HG03175 (cell line): ENCODE measurements around the gene ZNF682.
"Not testable (repeated sequence)": the region's sequence is repeated elsewhere in the genome, so short reads cannot be mapped to it uniquely, and the experiment has no call there.

ENCODE experiments used
- ATAC-seq: cut with Tn5 transposase; IDR thresholded peaks from one replicate; pipeline ENCODE4 v1.9.1; 2021; ENCODE audit warnings: mild to moderate bottlenecking, moderate library complexity; ENCODE audit not compliant: unreplicated experiment

The ZNF682 gene

GRCh38 chr19:20039203-20039723 lies at the start of gene ZNF682:
ZNF682 (minus strand) TSS chr19:20039505; CDS start chr19:20039345, 160 bp downstream.
- ATAC-seq, result peak; percentile 98

DNA sequence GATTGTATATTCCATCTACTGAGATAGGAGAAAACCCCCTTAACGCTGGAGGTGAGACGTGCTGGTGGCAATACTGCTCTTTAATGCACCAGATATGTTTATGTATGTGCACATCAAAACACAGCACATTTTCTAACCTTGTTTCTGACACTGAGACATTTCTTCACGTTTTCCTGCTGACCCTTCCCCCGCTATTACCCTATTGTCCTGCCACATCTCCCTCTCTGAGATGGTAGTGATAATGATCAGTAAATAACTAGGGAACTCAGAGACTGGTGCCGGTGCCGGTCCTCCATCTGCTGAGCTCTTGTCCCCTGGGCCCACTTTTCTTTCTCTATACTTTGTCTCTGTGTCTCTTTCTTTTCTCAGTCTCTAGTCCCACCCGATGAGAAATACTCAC lies 43.6 kb upstream of the ZNF682 start:
- ATAC-seq, result not testable (repeated sequence)

- not testable (repeated sequence) for ATAC-seq
Observed at GRCh38 chr19:20082232-20082833, 43.0 kb upstream of the ZNF682 start.

- no peak for ATAC-seq
Observed at GRCh38 chr19:20080656-20081055, 41.4 kb upstream of the ZNF682 start.

DNA sequence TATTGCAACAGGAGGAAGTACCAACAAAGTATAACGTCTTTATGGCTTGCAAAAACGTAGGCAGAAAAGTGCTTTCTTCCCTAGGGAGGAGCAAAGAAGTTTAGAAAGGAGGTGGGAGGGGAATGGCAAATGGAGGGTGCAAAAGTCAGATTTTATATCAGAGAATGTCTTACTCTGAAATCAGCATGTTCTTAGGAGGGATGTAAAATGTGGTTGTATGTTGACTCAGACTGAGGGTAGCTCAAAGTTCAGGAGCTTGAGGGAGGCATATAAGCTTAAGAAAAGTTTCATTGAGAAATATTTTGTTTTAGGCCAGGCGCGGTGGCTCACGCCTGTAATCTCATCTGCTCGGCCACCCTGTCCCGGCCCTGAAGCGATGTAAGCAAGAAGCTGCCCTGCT lies 40.2 kb upstream of the ZNF682 start:
- no peak for ATAC-seq

DNA sequence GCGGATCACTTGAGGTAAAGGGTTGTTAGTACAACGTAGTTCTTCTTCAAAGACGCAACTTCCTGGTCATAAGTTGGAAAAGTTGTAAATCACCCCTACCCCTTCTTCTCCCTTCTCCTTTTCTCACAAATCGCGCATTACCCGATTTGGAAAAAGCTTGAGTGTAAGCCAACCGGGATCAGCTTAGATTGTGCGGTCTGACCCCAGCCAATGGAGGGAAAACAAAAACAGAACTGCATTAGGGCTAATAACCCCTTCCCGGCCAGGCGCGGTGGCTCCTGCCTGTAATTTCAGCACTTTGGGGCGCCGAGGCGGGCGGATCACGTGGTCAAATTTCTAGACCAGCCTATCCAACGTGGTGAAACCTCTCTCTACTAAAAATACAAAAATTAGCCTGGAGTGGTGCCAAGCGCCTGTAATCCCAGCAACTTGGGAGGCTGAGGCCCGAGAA lies 39.3 kb upstream of the ZNF682 start:
- ATAC-seq, result no peak

DNA sequence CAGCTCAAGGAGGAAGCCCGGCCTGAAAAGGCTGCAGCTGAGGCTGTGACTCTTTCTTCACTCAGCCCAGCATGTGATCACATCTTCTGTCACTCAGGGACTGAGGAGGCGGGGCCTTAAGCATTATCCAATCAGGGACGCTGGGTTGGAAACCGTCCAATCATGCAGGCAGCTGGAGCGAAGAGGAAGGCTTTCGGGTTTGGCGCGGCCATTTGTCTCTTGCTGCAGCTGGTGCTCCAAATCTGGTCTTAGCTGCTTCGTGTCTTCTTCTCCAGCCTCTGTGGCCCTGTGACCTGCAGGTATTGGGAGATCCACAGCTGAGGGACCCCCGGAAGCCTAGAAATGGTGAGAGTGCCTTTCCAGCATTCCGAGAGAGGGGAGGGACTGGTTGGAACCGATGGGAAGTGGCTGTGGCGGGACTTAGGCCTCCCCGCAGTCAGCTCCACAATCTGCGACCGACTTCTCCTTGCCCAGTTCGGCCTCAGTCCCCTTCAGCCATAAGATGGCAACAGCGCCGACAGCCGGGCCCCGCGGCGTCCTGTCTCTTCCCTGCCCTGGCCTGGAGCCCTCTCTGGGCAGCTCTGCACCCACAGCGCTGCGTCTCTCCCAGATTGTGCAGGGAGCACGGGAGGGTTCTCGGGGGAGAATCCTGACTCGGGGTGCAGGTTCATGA lies 38.6 kb upstream of the ZNF682 start, which contains the start of gene ZNF90:
ZNF90 (plus strand) TSS at position 210 of the 673 bp plus-strand sequence; CDS start at position 343, 133 bp downstream.
- peak; percentile 90 for ATAC-seq

- no peak for ATAC-seq
Observed at GRCh38 chr19:20072936-20073335, 33.6 kb upstream of the ZNF682 start.

DNA sequence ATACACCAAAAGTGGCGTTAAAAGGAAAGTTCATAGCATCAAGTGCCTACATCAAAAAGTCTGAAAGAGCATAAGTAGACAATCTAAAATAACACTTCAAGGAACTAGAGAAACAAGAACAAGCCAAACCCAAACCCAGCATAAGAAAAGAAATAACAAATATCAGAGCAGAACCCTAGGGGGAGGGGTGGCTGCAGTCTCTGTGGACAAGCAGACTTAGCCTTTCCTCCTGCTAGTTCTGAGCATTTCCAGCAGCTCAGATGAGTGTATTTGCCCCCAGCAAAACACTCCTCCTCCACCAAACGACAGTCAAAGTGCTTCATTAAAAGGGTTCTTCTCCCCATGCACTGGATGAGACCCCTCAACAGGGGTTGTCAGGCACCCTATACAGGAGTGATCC lies 31.4 kb upstream of the ZNF682 start:
- ATAC-seq, result no peak

DNA sequence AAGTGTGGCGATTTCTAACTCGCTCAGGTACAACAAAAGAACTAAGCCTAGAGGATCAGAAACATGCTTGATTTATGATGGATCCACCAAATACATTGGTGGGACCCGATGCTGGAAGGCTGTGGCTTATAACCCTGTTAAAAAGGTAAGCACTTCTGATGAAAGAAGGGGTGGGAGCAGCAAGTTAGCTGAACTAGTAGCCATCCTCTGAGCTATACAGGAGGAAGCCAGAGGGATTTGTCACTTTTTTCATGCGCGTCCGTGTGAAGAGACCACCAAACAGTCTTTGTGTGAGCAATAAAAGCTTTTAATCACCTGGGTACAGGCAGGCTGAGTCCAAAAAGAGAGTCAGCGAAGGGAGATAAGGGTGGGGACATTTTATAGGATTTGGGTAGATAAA lies 29.3 kb upstream of the ZNF682 start:
- not testable (repeated sequence) for ATAC-seq

DNA sequence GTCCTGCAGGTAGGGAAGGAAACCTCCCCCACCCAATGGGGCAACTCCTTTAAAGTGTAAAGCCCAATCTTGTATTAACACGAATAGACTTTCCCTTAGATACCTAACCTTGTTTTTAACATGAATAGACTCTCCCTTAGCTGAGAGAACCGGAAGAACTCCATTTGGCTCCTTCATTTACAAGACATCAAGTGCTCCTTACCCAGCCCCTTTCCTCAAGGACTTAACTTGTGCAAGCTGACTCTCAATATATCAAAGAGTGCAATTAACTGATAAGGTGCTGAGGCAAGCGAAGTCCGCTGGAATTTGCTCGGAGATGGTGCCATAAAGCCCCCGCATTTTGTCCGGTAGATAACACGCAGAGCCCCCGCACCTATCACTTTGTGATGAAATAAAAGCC lies 28.6 kb upstream of the ZNF682 start:
- ATAC-seq, result no peak

DNA sequence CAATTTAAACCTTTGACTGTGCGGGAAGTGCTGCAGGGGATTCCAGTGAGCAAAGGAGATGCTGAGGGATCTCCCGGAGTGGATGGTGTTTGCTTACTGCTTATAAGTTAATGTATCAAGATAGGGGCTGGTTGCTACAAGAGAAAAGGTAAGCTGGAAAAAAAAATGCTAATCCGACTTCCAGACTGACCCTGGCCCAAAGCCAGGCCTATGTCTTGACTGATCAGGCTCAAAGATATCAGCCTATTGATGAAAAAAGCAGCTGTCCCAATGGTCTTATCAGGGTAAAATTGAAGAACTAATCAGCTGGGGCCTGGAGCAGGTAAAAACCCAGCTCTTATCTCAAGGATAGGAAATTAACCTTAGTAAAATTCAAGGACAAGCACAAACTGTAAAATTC lies 27.6 kb upstream of the ZNF682 start:
- no peak for ATAC-seq

- no peak for ATAC-seq
Observed at GRCh38 chr19:20060282-20060681, 21.0 kb upstream of the ZNF682 start.

DNA sequence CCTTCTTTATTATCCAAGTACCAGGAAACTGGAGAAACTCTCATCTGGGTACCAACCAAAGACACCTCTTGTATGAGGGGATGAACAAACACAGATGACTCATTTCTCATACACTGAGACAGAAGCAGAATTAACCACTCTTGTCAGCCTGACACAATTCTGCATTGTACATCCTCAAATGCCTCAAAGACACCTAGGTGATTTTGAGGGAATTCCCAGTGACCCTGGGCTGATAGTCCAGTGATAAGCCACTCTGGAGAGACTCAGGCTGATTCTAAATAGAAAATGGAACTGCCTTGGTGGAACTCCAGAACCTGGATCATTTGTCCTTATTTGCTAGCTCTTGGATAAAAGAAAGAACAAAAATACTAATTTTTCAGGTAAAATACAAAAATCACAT lies 19.4 kb upstream of the ZNF682 start:
- ATAC-seq, result not testable (repeated sequence)

DNA sequence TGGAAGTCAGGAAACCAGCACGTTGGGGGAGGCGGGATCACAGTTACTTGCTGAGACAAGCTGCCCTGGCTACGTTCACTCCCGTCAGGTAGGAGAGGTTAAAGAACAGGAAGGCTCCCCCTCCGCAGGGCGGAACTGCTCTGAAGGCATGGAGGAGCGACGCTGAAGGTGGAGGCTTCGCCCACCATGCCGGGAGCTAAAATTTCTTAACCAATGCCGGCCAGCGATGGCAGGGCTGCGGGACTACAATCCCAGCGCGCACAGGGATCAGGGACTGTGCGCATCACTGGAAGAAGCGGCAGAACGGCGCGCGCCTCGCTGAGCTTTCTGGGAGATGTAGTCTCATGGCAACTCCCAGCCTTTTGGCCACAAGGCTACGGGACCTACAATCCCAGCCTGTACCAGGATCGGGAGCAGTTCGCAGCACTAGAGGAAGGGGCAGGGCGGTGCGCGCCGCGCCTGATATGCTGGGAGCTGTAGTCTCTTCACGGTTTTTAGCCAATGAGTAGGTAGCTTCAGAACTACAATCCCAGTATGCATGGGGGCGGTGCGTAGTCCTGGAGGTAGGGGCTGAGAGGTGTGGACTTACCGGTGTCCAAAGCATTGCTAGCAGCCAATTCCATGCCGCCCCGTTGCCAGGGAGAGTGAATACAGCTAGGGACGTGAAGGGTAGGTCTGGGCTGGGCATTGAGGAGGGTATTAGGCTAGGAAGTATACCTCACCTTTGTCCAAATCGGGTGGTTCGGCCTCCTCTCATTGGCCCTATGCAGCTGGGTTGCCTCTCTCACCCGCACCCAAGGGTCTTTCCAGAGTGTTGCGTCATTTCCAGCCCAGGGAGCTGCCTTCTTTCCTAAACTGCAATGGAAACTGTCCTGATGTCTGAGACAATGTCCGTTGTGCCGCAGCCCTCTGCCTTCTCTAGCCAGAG lies 12.8 kb upstream of the ZNF682 start:
- peak; percentile 87 for ATAC-seq

DNA sequence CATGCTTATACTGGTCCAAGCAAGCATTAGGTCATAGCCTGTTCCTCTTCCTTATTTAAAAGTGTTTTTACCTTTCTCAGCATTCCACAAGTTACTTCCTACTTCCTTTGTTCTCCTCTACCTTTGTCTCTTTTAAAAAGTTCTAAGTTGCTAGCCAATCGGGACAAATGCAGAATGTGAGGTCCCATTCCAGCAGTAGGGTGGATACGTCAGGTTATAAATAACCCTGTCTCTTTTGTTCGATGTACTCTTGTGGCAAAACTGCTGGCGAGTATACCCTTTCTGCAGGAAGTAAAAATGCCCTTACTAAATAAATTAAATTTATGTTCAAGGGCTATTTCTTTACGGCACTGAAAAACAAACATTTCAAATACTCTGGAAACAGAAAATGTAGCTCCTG lies 6.4 kb upstream of the ZNF682 start:
- ATAC-seq, result not testable (repeated sequence)

- no peak for ATAC-seq
Observed at GRCh38 chr19:20044663-20045062, 5.4 kb upstream of the ZNF682 start.

DNA sequence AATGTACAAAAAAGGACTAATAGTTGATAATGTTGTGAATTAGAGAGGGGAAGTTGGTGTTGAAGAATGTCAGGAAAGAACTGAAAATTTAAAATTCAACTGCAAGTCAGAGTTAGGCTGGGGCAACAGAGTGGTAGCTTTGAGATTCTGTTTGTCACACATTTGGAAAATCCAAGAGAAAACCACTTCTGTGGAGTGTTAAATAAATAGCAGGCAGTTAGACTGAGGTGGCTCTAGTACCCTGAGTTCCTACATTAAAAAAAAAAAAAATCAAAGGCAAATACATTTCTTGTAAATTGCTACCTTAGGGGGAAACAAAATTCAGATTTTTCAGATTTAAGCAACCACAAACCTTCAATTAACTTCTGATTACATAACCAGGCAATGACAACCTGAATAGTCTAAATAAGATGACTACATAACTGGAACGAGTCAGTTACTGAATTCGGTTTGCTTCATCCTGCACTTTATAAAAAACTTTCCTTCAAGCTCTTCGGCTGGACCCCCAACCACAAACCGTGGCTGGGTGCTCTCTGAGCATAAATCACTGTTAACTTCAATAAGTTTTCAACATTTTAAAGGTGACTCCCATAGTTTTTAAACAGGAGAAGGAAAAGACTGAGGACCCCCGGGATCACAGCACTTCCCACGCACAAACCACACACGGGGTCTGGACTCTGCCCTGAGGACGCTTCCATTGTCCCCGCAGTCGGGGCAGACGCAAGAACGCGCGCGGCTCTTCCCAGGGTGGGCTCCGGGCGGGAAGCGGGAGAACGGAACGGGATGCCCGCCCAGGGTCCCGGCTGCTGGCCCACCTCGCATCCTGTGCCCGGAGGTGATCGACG lies 725 bp downstream of the ZNF682 start:
- peak; percentile 19 for ATAC-seq

GRCh38 chr19:20035935-20036334 lies 3.4 kb downstream of the ZNF682 start:
- no peak for ATAC-seq

GRCh38 chr19:20028611-20029010 lies 10.7 kb downstream of the ZNF682 start:
- ATAC-seq, result no peak
